ENCODE measurements around the gene TMEM176B.
A peak's percentile ranks its signal among the peaks of the same experiment; 100 is the strongest.
"Not testable (repeated sequence)": the region's sequence is repeated elsewhere in the genome, so short reads cannot be mapped to it uniquely, and the experiment has no call there.

TMEM176B gene

GRCh38 chr7:150788474-150789269 lies 11.5 kb downstream of the TMEM176B start:
- no peak for DNase-seq

GRCh38 chr7:150787321-150788281 lies 12.6 kb downstream of the TMEM176B start:
- DNase-seq: no peak

- no peak for DNase-seq
These were observed 15.2 kb downstream of the TMEM176B start for GRCh38 chr7:150784954-150785353.

- no peak for DNase-seq
These were observed 15.9 kb downstream of the TMEM176B start for GRCh38 chr7:150784120-150784736.

GRCh38 chr7:150781961-150782360 lies 18.2 kb downstream of the TMEM176B start:
- no peak for DNase-seq

GRCh38 chr7:150781103-150781502 lies 19.1 kb downstream of the TMEM176B start:
- DNase-seq: no peak

- no peak for DNase-seq
These were observed 19.9 kb downstream of the TMEM176B start for GRCh38 chr7:150780292-150780691.

- DNase-seq: peak; percentile 86
These were observed 21.3 kb downstream of the TMEM176B start for GRCh38 chr7:150778738-150779301.

GRCh38 chr7:150778014-150778737 lies 22.0 kb downstream of the TMEM176B start:
- DNase-seq: no peak

GRCh38 chr7:150774131-150774530 lies 26.0 kb downstream of the TMEM176B start:
- DNase-seq: not testable (repeated sequence)

- DNase-seq: no peak
These were observed 30.4 kb downstream of the TMEM176B start for GRCh38 chr7:150769768-150770167.

- no peak for DNase-seq
These were observed 33.8 kb downstream of the TMEM176B start for GRCh38 chr7:150766334-150766709.

GRCh38 chr7:150759479-150759878 lies 40.7 kb downstream of the TMEM176B start:
- no peak for DNase-seq

- no peak for DNase-seq
These were observed 43.3 kb downstream of the TMEM176B start for GRCh38 chr7:150756858-150757257.

GRCh38 chr7:150756166-150756565 lies 44.0 kb downstream of the TMEM176B start:
- no peak for DNase-seq

GRCh38 chr7:150755473-150756099 lies 44.6 kb downstream of the TMEM176B start:
- no peak for DNase-seq

- no peak for DNase-seq
These were observed 45.2 kb downstream of the TMEM176B start for GRCh38 chr7:150754951-150755350.

- DNase-seq: no peak
These were observed 46.1 kb downstream of the TMEM176B start for GRCh38 chr7:150753826-150754603.

GRCh38 chr7:150753239-150753638 lies 46.9 kb downstream of the TMEM176B start:
- no peak for DNase-seq

GRCh38 chr7:150751702-150752101 lies 48.5 kb downstream of the TMEM176B start:
- no peak for DNase-seq

- no peak for DNase-seq
These were observed 51.8 kb downstream of the TMEM176B start for GRCh38 chr7:150748376-150748775.

Measured in right forelimb (tissue), 1 donor.